Measurements from ENCODE around the gene C1QTNF9.

- no peak for TF ChIP-seq RAD21 (IDR thresholded peaks at IDR 0.05; ENCODE audit: low read depth)
- TF ChIP-seq TCF7L2 (IDR thresholded peaks at IDR 0.05; ENCODE audit: borderline replicate concordance, extremely low read depth, insufficient read depth, insufficient read length): no peak
- no peak for TF ChIP-seq POLR2A (IDR thresholded peaks at IDR 0.05; ENCODE audit: borderline replicate concordance, extremely low read depth, insufficient read depth, insufficient read length)
- TF ChIP-seq MAX (IDR thresholded peaks at IDR 0.05): no peak
- TF ChIP-seq YY1 (IDR thresholded peaks at IDR 0.05; ENCODE audit: extremely low read depth, insufficient replicate concordance, low read depth, low read length): no peak
- TF ChIP-seq CTCF (IDR thresholded peaks at IDR 0.05 in 2 of 3, conservative IDR thresholded peaks at IDR 0.05 in 1 of 3; ENCODE audit: borderline replicate concordance in 1 of 3, insufficient read depth in 1 of 3, low read depth in 2 of 3, low read length in 2 of 3): no peak
Observed at GRCh38 chr13:24263632-24264031, 45.7 kb upstream of the C1QTNF9 start.

Measured in HCT116 (cell line).